Testis (tissue), 2 donors: Measurements from ENCODE around the gene SMAP1.

ENCODE experiments used
- POLR2A ChIP-seq: fragments of 450-650 bp; IDR thresholded peaks from one replicate; pipeline ENCODE4 v1.6.1; 2017; ENCODE audit warnings: antibody characterized with exemption, mild to moderate bottlenecking, moderate library complexity
- TF ChIP-seq, protein P1 (sequence below), 3 experiments: fragments of 450-650 bp in 2 of 3; fragments of 200-600 bp in 1 of 3; sonication (generic) in 1 of 3; IDR thresholded peaks; one replicate each; pipeline ENCODE4 v1.5.1; 2016 to 2019; ENCODE audit warnings: antibody characterized with exemption in 3 of 3, mild to moderate bottlenecking in 2 of 3, moderate library complexity in 1 of 3

DNA sequence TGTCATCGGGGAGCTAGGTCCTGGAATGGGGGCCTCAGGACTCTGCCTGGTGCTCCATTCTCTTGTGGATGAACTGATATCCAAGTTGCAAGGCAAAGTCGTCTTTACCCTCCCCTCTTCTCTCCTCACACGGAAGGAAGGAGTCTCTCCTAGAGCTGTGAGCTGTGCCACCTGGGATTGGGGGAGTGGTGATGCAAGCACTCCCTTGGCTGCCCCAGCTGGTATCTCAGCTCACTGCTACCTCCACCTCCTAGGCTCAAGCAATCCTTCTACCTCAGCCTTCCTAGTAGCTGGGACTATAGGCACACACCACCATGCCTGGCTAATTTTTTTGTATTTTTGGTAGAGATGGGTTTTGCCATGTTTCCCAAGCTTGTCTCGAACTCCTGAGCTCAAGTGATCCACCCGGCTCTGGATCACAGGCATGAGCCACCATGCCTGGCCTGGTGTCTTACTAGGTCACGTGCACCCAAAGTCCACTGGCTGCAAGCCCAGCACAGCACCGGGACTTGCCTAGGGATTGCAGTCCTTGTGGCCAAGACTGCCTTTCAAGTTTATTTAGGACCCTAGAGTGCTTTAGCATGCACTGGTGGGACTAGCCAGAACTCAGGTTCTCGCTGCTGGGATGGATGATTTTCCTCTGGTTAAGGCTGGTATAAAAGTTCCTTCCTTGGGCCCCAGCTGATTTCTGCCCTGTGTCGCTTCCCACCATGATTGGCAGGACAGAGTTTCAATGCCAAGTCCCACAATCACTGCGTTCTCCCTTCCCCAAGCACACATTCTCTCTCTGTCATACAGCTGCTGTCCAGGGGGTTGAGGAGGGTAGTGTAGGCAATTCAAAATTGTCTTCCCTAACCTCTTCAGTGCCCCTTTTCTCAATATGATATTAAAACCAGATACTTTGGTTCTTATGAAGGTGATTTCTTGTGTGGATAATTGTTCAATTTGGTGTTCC is 33.5 kb downstream of the SMAP1 start:
- no peak for TF ChIP-seq POLR2A
- TF ChIP-seq, protein P1, sequence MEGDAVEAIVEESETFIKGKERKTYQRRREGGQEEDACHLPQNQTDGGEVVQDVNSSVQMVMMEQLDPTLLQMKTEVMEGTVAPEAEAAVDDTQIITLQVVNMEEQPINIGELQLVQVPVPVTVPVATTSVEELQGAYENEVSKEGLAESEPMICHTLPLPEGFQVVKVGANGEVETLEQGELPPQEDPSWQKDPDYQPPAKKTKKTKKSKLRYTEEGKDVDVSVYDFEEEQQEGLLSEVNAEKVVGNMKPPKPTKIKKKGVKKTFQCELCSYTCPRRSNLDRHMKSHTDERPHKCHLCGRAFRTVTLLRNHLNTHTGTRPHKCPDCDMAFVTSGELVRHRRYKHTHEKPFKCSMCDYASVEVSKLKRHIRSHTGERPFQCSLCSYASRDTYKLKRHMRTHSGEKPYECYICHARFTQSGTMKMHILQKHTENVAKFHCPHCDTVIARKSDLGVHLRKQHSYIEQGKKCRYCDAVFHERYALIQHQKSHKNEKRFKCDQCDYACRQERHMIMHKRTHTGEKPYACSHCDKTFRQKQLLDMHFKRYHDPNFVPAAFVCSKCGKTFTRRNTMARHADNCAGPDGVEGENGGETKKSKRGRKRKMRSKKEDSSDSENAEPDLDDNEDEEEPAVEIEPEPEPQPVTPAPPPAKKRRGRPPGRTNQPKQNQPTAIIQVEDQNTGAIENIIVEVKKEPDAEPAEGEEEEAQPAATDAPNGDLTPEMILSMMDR (IDR thresholded peaks at IDR 0.05): no peak
